ENCODE data around the gene SLC7A8. TPM values are rescaled to one million over a fixed set of nuclear protein-coding genes. Genes with fewer than 3 reads are reported as not detected.
"Not testable (repeated sequence)": the region's sequence is repeated elsewhere in the genome, so short reads cannot be mapped to it uniquely, and the experiment has no call there.

SLC7A8 gene
- total RNA-seq, 3 donors from 2014 or later, result 46.8 to 98.9 (median 61.9) TPM

GRCh38 chr14:23206422-23207145 is 23.1 kb upstream of the SLC7A8 start:
- no peaks in the 10 kb centered on the region for H3K27me3 ChIP-seq
- no peak for DNase-seq (ENCODE audit: low spot score in 2 of 2)
- TF ChIP-seq, protein P1, sequence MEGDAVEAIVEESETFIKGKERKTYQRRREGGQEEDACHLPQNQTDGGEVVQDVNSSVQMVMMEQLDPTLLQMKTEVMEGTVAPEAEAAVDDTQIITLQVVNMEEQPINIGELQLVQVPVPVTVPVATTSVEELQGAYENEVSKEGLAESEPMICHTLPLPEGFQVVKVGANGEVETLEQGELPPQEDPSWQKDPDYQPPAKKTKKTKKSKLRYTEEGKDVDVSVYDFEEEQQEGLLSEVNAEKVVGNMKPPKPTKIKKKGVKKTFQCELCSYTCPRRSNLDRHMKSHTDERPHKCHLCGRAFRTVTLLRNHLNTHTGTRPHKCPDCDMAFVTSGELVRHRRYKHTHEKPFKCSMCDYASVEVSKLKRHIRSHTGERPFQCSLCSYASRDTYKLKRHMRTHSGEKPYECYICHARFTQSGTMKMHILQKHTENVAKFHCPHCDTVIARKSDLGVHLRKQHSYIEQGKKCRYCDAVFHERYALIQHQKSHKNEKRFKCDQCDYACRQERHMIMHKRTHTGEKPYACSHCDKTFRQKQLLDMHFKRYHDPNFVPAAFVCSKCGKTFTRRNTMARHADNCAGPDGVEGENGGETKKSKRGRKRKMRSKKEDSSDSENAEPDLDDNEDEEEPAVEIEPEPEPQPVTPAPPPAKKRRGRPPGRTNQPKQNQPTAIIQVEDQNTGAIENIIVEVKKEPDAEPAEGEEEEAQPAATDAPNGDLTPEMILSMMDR (IDR thresholded peaks at IDR 0.05), result no peak
- TF ChIP-seq POLR2A (IDR thresholded peaks at IDR 0.05) (no peak), POLR2AphosphoS5 (IDR thresholded peaks at IDR 0.05) (no peak)
- H3K9me3 ChIP-seq, result no peaks in the 10 kb centered on the region
- H3K27ac ChIP-seq, result no peak overlapping the region
- H3K36me3 ChIP-seq, result no peaks in the 10 kb centered on the region
- intact Hi-C loops (cut with DNase I; ENCODE audit: low total_unique reads), result no loop called here
- no peaks in the 10 kb centered on the region for H3K4me1 ChIP-seq
- H3K4me3 ChIP-seq, result no peak overlapping the region

DNA sequence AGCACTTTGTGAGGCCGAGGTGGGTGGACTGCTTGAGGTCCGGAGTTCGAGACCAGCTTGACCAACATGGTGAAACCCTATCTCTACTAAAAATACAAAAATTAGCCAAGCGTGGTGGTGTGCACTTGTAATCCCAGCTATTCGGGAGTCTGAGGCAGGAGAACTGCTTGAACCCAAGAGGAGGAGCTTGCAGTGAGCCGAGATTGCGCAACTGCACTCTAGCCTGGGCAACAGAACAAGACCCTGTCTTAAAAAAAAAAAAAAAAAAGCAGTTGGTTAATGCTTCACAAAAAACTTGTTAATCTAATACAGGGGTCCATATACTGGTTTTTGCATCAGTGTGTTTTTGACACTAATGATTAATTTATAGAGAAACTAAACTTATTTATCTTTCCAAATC is 18.5 kb upstream of the SLC7A8 start:
- intact Hi-C loops (cut with DNase I; ENCODE audit: low total_unique reads), result no loop called here
- TF ChIP-seq POLR2AphosphoS5 (IDR thresholded peaks at IDR 0.05), result no peak
- TF ChIP-seq POLR2A (IDR thresholded peaks at IDR 0.05), result no peak
- TF ChIP-seq, protein P1 (IDR thresholded peaks at IDR 0.05), result no peak
- Histone ChIP-seq H3K9me3 (no peaks in the 10 kb centered on the region), H3K36me3 (no peaks in the 10 kb centered on the region), H3K4me3 (no peak overlapping the region), H3K27me3 (no peaks in the 10 kb centered on the region), H3K27ac (no peak overlapping the region), H3K4me1 (no peaks in the 10 kb centered on the region)
- no peak for DNase-seq (ENCODE audit: low spot score in 2 of 2)

- intact Hi-C loops (cut with DNase I; ENCODE audit: low total_unique reads); H3K27ac ChIP-seq; H3K27me3 ChIP-seq; DNase-seq (ENCODE audit: low spot score in 2 of 2); H3K9me3 ChIP-seq; H3K4me1 ChIP-seq; H3K4me3 ChIP-seq; H3K36me3 ChIP-seq: not testable (repeated sequence)
Measured at GRCh38 chr14:23199141-23199540, 15.7 kb upstream of the SLC7A8 start.

GRCh38 chr14:23196487-23196886 is 13.0 kb upstream of the SLC7A8 start:
- H3K27me3 ChIP-seq; H3K9me3 ChIP-seq; H3K4me3 ChIP-seq; H3K36me3 ChIP-seq; DNase-seq (ENCODE audit: low spot score in 2 of 2); intact Hi-C loops (cut with DNase I; ENCODE audit: low total_unique reads); H3K4me1 ChIP-seq: not testable (repeated sequence)
- peak overlapping the region in 1 of 2 donors; percentile 34 for H3K27ac ChIP-seq

- no peak for TF ChIP-seq POLR2A (IDR thresholded peaks at IDR 0.05)
- TF ChIP-seq, protein P1 (IDR thresholded peaks at IDR 0.05), result no peak
- no peak for TF ChIP-seq POLR2AphosphoS5 (IDR thresholded peaks at IDR 0.05)
- intact Hi-C loops (cut with DNase I; ENCODE audit: low total_unique reads), result no loop called here
- no peaks in the 10 kb centered on the region for H3K27me3 ChIP-seq
- no peaks in the 10 kb centered on the region for H3K36me3 ChIP-seq
- no peaks in the 10 kb centered on the region for H3K4me1 ChIP-seq
- H3K27ac ChIP-seq, result peak overlapping the region; percentile 3 to 34
- no peak overlapping the region for H3K4me3 ChIP-seq
- no peaks in the 10 kb centered on the region for H3K9me3 ChIP-seq
- no peak for DNase-seq (ENCODE audit: low spot score in 2 of 2)
Measured at GRCh38 chr14:23195552-23196101, 12.2 kb upstream of the SLC7A8 start.

DNA sequence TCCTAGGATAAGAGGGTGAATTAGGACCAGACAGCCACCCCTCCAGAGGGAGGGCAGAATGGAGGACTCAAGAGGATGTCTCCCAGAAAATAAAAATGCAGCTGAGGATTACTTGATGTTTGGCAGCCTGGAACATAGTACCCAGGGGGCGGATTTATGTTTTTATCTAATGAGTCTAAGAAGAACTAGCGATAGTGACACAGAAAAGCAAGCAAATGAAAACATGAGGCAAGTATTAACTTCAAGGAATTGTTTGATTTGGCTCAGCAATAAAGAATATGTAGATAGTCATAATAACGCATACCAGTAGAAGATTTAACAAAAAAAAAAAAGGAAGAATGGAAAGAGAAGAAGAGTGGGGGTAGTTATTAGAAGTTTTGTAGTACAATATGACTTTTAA is 10.0 kb upstream of the SLC7A8 start:
- no peaks in the 10 kb centered on the region for H3K4me1 ChIP-seq
- no peaks in the 10 kb centered on the region for H3K9me3 ChIP-seq
- no peaks in the 10 kb centered on the region for H3K36me3 ChIP-seq
- intact Hi-C loops (cut with DNase I; ENCODE audit: low total_unique reads), result no loop called here
- no peak overlapping the region for H3K4me3 ChIP-seq
- H3K27ac ChIP-seq, result no peak overlapping the region
- TF ChIP-seq POLR2A (IDR thresholded peaks at IDR 0.05), result no peak
- no peak for TF ChIP-seq POLR2AphosphoS5 (IDR thresholded peaks at IDR 0.05)
- TF ChIP-seq, protein P1 (IDR thresholded peaks at IDR 0.05), result no peak
- no peak for DNase-seq (ENCODE audit: low spot score in 2 of 2)
- no peaks in the 10 kb centered on the region for H3K27me3 ChIP-seq

All from breast epithelium (tissue), 4 donors.